ENCODE measurements around the gene EFHD1.

EFHD1 gene

DNA sequence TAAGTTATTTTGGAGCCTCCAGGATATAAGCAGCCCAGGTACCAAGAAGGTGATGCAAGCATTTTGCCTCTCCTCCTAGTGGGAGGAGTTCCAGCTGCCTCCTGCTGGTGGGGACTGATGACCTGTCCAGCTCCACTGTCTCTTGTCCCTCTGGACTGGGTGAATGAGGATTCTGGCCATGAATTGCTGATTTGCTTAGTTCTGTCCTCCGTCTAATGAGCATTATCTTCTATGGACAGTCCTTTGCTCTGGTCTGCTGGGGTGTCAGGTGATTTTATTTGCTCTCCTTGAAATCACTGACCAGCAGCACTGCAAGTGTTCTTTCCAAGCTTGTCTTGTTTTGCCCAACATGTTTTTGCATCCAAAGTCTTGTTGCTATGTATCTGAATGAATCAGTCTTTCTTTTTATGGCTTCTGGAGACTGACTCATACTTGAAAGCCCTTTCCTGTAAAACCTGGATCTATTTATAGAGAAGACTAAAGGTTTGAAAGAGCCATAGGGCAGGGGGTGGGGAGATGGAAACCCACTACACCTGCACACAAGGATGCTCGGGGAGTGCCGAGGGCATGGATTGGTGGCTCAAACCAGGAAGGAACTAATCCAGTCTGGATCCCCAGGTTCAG, 40.5 kb upstream of the EFHD1 start:
- POLR2A ChIA-PET (ENCODE audit: low non-redundant PET) = no interaction called here
- peak; percentile 86 for DNase-seq (ENCODE audit: low spot score)
- TF ChIP-seq, protein P1, sequence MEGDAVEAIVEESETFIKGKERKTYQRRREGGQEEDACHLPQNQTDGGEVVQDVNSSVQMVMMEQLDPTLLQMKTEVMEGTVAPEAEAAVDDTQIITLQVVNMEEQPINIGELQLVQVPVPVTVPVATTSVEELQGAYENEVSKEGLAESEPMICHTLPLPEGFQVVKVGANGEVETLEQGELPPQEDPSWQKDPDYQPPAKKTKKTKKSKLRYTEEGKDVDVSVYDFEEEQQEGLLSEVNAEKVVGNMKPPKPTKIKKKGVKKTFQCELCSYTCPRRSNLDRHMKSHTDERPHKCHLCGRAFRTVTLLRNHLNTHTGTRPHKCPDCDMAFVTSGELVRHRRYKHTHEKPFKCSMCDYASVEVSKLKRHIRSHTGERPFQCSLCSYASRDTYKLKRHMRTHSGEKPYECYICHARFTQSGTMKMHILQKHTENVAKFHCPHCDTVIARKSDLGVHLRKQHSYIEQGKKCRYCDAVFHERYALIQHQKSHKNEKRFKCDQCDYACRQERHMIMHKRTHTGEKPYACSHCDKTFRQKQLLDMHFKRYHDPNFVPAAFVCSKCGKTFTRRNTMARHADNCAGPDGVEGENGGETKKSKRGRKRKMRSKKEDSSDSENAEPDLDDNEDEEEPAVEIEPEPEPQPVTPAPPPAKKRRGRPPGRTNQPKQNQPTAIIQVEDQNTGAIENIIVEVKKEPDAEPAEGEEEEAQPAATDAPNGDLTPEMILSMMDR (conservative IDR thresholded peaks at IDR 0.05; ENCODE audit: low read depth) = no peak
- peak overlapping the region; percentile 96 for H3K27ac ChIP-seq
- CTCF ChIA-PET = interaction anchor here (0.5 to 0.6 kb wide), 2 partner anchors 9 to 1663 kb away, joined by 4 read pairs; no protein-coding TSS in a partner anchor

GRCh38 chr2:232593982-232594381, 39.4 kb upstream of the EFHD1 start:
- CTCF ChIA-PET = interaction anchor here (1.5 kb wide), 1 partner anchor 11 kb away, joined by 5 read pairs; no protein-coding TSS in a partner anchor
- POLR2A ChIA-PET (ENCODE audit: low non-redundant PET) = no interaction called here
- no peak for DNase-seq (ENCODE audit: low spot score)
- peak overlapping the region; percentile 96 for H3K27ac ChIP-seq
- TF ChIP-seq, protein P1 (conservative IDR thresholded peaks at IDR 0.05; ENCODE audit: low read depth) = no peak

- ChIA-PET POLR2A (ENCODE audit: low non-redundant PET) (no interaction called here), CTCF (interaction anchor here (0.7 to 0.8 kb wide), 3 partner anchors 12 to 945 kb away, joined by 3 read pairs; no protein-coding TSS in a partner anchor)
- no peak for DNase-seq (ENCODE audit: low spot score)
- H3K27ac ChIP-seq = no peak overlapping the region
- TF ChIP-seq, protein P1 (conservative IDR thresholded peaks at IDR 0.05; ENCODE audit: low read depth) = no peak
Measured at GRCh38 chr2:232597362-232598079, 35.9 kb upstream of the EFHD1 start.

GRCh38 chr2:232598293-232598692, 35.1 kb upstream of the EFHD1 start:
- 0 out of 2 replicates have a peak overlapping the region, but pooled peaks have one; percentile 1 for H3K27ac ChIP-seq
- no peak for DNase-seq (ENCODE audit: low spot score)
- ChIA-PET POLR2A (ENCODE audit: low non-redundant PET) (no interaction called here), CTCF (no interaction called here)
- TF ChIP-seq, protein P1 (conservative IDR thresholded peaks at IDR 0.05; ENCODE audit: low read depth) = no peak

DNA sequence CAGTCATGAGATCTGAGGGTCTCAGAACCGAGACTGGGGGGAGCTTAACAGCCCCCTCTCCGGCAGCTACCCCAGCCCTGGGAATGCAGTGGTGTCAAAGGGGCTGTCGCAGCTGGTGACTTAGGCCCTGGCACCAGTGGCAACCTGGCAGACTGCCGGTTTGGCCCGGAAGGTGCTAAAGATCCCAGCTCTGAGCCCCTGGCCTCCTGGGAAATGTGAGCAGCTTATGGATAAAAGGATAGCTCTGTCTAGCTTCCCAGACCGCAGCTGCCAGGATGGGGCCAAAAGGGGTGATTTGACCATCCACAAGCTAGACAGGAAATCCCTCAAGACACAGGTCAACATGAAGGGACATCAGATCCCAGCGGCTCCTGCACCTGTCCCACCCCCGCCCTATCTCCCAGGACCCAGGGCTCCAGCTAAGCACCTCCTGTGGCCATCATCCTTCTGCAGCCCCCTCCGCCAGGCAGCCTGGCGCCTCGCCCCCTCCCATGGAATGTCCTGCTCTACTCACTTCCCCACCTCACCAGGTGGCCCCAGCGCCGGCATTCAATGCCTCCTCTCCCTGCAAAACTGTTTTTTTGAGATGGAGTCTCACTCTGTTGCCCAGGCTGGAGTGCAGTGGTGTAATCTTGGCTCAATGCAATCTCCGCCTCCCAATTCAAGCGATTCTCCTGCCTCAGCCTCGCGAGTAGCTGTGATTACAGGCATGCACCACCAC, 33.2 kb upstream of the EFHD1 start:
- TF ChIP-seq, protein P1 (conservative IDR thresholded peaks at IDR 0.05; ENCODE audit: low read depth) = no peak
- DNase-seq (ENCODE audit: low spot score) = no peak
- no peak overlapping the region for H3K27ac ChIP-seq
- POLR2A ChIA-PET (ENCODE audit: low non-redundant PET) = no interaction called here
- CTCF ChIA-PET = interaction anchor here (0.6 kb wide), 1 partner anchor 1083 kb away, joined by 3 read pairs; no protein-coding TSS in a partner anchor

GRCh38 chr2:232603283-232603682, 30.1 kb upstream of the EFHD1 start:
- ChIA-PET POLR2A (ENCODE audit: low non-redundant PET) (no interaction called here), CTCF (interaction anchor here (0.5 to 0.6 kb wide), 2 partner anchors 17 to 450 kb away, joined by 3 read pairs; no protein-coding TSS in a partner anchor)
- H3K27ac ChIP-seq = no peak overlapping the region
- DNase-seq (ENCODE audit: low spot score) = no peak
- TF ChIP-seq, protein P1 (conservative IDR thresholded peaks at IDR 0.05; ENCODE audit: low read depth) = no peak
